Measurements from ENCODE around the gene RBMS2. TPM values are rescaled to one million over a fixed set of nuclear protein-coding genes. Genes with fewer than 3 reads are reported as not detected.

Gene RBMS2
- total and polyA plus RNA-seq, 9 of the 15 experiments (the other 6 are each of a cell fraction or from before 2014, with no cell fraction given) = 0.08 to 10.5 (median 0.31) TPM

GRCh38 chr12:56593909-56594621 is 72.4 kb downstream of the RBMS2 start (continued):
- TF ChIP-seq RFX1 (IDR thresholded peaks at IDR 0.05) (no peak), CHD2 (IDR thresholded peaks at IDR 0.05; ENCODE audit: low read depth, low read length) (no peak), RBM15 (IDR thresholded peaks at IDR 0.05; ENCODE audit: insufficient read depth, low read length) (no peak), SMARCE1 (IDR thresholded peaks at IDR 0.05) (no peak), NCOA1 (IDR thresholded peaks at IDR 0.05; ENCODE audit: low read depth) (no peak), ELF1 (tag; IDR thresholded peaks at IDR 0.05) (no peak), ZNF75A (CRISPR knock-in tag; IDR thresholded peaks at IDR 0.05) (no peak), FOXP1 (CRISPR knock-in tag; IDR thresholded peaks at IDR 0.05) (no peak), GABPA (tag; conservative IDR thresholded peaks at IDR 0.05; ENCODE audit: low read depth) (no peak), CTCFL (IDR thresholded peaks at IDR 0.05; ENCODE audit: borderline replicate concordance, insufficient read depth, low read depth, low read length, poor library complexity, severe bottlenecking) (no peak), NRF1 (conservative IDR thresholded peaks at IDR 0.05 in 1 of 2, IDR thresholded peaks at IDR 0.05 in 1 of 2) (peak; percentile 33 to 50; a peak in 3 of 4 replicates), HDGF (IDR thresholded peaks at IDR 0.05) (no peak), TAF1 (IDR thresholded peaks at IDR 0.05; ENCODE audit: control insufficient read depth, extremely low read depth, insufficient read depth, low read length, severe bottlenecking) (no peak), HNRNPUL1 (IDR thresholded peaks at IDR 0.05; ENCODE audit: low read length) (no peak), CREM (IDR thresholded peaks at IDR 0.05; ENCODE audit: low read depth) (peak; percentile 21; the same call in 1 of the 2 replicates)
- TF ChIP-seq, protein P1, sequence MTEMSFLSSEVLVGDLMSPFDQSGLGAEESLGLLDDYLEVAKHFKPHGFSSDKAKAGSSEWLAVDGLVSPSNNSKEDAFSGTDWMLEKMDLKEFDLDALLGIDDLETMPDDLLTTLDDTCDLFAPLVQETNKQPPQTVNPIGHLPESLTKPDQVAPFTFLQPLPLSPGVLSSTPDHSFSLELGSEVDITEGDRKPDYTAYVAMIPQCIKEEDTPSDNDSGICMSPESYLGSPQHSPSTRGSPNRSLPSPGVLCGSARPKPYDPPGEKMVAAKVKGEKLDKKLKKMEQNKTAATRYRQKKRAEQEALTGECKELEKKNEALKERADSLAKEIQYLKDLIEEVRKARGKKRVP (CRISPR knock-in tag; IDR thresholded peaks at IDR 0.05) = no peak
- TF ChIP-seq, protein P2, sequence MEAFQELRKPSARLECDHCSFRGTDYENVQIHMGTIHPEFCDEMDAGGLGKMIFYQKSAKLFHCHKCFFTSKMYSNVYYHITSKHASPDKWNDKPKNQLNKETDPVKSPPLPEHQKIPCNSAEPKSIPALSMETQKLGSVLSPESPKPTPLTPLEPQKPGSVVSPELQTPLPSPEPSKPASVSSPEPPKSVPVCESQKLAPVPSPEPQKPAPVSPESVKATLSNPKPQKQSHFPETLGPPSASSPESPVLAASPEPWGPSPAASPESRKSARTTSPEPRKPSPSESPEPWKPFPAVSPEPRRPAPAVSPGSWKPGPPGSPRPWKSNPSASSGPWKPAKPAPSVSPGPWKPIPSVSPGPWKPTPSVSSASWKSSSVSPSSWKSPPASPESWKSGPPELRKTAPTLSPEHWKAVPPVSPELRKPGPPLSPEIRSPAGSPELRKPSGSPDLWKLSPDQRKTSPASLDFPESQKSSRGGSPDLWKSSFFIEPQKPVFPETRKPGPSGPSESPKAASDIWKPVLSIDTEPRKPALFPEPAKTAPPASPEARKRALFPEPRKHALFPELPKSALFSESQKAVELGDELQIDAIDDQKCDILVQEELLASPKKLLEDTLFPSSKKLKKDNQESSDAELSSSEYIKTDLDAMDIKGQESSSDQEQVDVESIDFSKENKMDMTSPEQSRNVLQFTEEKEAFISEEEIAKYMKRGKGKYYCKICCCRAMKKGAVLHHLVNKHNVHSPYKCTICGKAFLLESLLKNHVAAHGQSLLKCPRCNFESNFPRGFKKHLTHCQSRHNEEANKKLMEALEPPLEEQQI (IDR thresholded peaks at IDR 0.05) = no peak
- TF ChIP-seq, protein P3, sequence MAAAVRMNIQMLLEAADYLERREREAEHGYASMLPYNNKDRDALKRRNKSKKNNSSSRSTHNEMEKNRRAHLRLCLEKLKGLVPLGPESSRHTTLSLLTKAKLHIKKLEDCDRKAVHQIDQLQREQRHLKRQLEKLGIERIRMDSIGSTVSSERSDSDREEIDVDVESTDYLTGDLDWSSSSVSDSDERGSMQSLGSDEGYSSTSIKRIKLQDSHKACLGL (CRISPR knock-in tag; IDR thresholded peaks at IDR 0.05; ENCODE audit: borderline replicate concordance, poor library complexity, severe bottlenecking) = no peak

All from K562 (cell line).